HG02970 (cell line): Measurements from ENCODE around the gene GNG13.
"Not testable (repeated sequence)": the region's sequence is repeated elsewhere in the genome, so short reads cannot be mapped to it uniquely, and the experiment has no call there.

Experiments used
- ATAC-seq: cut with Tn5 transposase; IDR thresholded peaks from one replicate; pipeline ENCODE4 v1.9.1; 2021; ENCODE audit warnings: mild to moderate bottlenecking, moderate library complexity, moderate number of reproducible peaks; ENCODE audit not compliant: unreplicated experiment, low FRiP score

Gene GNG13

DNA sequence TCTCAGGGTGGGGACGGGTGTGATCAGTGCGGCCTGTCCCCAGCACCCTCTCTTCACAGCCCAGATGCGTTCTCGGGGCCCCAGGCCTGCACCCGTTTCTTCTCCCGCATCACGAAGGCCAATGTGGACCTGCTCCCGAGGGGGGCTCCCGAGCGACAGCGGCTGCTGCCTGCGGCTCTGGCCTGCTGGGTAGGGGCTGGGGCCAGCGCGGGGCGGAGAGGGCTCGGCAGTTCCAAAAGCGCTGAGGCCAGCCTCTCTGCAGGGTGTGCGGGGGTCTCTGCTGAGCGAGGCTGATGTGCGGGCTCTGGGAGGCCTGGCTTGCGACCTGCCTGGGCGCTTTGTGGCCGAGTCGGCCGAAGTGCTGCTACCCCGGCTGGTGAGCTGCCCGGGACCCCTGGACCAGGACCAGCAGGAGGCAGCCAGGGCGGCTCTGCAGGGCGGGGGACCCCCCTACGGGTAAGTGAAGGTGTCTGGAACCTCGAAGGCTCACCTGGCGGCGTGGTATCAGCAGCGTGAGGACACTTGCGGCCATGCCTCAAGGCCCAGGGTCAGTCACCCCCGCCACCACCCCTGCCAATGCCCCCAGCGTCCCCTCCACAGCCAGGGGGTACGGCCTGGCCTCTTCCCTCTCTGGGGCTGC is 35.6 kb downstream of the GNG13 start:
- no peak for ATAC-seq

DNA sequence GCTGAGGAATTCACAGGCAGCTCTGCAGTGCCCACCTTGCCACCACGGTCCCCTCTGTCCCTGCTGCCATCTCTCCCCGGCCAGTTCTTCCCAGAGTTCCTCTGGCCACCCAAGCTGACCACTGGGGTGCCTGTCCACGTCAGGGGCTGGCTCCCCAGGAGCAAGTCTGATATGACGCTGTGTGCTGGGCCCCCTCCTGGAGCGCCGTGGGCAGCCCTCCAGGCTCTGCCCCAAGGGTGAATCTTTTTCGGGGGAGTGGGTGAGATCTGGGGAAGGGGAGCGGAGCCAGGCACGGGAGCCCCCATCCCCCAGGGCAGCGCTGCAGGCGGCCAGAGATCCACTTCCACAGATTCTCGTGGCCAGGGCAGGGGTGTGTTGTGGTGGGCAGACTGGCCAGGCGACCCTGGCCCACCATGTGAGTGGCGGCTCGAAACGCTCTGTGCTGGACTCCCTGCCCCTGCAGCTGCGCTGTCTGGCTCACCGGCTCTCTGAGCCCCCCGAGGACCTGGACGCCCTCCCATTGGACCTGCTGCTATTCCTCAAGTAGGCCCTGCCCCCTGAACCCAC is 36.3 kb downstream of the GNG13 start:
- no peak for ATAC-seq

DNA sequence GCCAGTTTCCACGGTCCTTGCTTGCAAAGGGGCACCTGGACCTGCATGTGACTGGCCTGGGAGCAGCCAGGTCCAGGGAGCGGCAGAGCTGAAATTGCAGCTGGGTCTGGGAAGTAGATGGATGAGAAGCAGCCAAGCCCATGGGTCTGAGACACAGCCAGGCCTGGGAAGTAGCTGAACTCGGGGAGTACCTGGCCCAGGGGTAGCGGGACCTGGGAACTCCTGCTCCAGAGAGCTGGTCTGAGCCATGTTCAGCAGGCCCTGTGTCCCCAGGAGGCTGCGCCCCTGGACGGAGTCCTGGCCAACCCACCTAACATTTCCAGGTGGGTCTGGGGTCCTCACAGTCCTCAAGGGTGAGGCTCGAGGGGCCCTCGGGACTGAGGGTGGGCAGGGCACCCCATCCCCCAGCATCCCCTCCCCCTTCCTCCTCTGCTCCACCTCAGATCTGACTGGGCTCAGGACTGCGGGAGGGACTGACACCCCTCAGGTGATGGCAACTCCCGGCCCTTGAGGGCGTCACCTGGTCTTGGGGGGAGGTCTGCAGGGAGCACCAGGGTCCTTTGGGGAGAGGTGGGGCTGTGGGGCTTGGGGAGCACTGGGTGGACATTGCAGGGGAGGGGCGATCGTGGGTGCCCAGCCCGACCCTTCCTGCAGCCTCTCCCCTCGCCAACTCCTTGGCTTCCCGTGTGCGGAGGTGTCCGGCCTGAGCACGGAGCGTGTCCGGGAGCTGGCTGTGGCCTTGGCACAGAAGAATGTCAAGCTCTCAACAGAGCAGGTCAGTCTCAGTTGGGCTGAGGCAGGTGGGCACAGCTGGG is 37.0 kb downstream of the GNG13 start:
- ATAC-seq = no peak

DNA sequence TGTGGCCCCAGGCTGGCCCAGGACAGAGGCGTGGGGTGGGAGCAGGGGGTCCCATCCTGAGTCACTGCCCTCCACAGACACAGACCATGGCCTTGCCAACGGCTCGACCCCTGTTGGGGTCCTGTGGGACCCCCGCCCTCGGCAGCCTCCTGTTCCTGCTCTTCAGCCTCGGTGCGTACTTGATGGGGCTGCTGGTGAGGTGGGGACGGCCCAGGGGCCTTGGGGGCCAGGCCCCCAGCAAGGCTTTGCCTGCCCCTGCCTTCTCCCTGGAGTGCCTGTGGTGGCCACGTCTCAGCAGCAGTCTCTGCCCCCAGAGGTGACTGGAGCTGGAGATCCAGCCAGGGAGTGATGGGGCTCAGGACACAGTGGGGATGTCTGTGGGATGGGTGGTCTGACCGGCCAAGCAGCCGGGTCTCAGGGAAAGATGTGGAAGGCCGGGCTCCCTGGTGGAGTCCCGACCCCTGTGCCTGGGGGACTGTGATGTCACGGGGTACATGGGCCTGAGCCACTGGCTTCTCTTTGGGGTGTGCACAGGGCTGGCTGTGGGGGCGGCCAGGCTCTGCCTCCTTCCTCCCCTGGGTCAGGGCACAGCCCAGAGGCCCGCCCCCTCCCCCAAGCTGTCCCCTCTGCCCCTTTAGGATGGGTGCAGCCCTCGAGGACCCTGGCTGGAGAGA is 37.8 kb downstream of the GNG13 start:
- ATAC-seq = no peak

DNA sequence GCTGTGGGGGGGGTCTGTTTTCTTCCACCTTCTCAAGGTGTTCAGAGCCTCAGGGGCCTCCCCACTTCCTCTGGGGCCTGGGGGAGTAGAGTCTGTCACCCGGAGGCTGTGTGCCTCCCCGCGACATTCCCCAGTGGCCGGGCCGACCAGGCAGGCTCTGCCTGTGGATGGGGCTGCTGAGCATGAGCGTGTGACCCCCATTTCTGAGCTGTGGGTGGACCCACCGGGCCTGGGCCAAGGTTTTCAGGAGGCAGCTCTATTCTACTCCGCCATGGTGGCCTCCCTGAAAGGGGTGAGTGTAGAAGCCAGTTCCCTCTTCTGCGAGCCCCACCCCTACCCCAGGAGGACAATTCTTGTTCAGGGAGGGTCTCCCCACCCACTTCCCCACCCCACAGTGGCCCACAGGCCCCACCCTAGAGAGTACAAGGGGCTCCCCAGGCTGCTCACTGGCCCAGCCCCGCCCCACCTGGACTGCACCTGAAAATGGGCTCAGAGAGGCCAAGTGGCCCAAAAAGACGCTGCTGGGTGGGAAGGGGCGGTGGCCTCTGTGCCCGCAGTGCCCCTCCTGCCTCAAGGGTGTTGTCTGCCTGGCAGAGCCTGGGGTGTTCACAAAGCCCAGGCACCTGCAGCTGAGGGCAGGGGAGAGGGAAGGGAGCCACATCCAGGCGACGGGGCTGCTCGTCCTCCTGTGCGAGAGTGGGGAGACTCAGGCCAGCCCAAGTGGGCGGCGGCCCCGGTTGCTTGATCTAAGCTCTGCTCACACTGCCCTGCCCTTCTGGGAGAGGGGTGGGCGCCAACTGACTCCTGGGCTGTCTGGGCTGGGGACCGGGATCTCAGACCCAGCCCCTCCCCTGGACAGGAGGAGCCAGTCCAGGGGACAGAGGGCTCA is 38.7 kb downstream of the GNG13 start:
- no peak for ATAC-seq

DNA sequence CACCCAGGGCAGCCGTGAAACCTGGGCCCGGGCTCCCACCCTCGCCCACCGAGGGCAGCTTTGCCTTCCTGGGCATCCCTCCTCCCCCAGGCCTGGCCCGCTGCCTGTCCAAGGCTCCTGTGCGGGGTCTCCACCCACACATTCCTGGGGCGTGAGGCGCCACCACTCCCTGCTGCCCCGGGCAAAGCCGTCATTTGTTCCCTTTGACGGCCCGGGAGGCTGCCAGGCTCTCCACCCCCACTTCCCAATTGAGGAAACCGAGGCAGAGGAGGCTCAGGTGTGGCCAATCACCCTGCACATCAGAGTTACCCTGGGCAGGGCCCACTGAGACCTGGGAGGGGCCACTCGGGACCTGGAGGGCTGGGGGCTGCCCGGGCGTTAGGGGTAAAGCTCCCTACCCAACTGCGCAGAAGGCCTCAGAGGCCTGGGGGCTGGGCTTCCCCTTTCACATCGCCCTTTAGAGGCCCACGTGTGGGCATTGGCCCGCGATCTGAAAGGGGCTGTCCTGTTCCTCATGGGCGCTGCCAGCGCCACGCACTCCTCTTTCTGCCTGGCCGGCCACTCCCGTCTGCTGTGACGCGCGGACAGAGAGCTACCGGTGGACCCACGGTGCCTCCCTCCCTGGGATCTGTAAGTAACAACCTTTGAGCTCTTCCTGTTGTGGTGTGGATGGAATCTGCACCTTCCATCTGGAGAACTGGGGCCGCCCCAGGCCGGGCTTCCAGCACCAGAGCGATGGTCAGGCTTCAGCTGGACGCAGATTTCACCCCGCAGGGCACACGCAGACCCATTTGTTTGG is 39.8 kb downstream of the GNG13 start, which contains the start of gene MSLN:
Gene MSLN (plus strand): TSS at position 190 of the 799 bp plus-strand sequence. CDS start 1,947 bp downstream, outside the sequence.
- ATAC-seq = no peak

DNA sequence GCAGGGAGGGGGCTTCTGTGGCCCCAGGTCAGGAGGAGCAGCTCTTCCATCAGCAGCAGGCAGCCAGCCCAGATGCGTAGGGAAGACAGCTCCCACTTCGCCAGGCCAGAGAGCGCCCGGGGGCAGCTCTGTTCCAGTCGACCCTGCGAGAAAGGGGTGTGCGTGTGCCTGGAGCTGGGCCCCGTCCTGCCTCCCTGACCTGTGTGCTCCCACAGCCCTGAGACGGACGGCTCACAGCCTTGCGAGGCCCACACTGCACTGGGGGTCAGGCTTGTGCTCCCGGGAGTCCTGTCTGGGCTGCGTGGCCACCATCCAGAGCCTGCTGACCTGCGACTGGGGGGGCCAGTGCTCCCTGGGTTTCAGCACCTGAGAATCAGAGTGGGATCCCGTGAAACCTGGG is 40.5 kb downstream of the GNG13 start:
- no peak for ATAC-seq

DNA sequence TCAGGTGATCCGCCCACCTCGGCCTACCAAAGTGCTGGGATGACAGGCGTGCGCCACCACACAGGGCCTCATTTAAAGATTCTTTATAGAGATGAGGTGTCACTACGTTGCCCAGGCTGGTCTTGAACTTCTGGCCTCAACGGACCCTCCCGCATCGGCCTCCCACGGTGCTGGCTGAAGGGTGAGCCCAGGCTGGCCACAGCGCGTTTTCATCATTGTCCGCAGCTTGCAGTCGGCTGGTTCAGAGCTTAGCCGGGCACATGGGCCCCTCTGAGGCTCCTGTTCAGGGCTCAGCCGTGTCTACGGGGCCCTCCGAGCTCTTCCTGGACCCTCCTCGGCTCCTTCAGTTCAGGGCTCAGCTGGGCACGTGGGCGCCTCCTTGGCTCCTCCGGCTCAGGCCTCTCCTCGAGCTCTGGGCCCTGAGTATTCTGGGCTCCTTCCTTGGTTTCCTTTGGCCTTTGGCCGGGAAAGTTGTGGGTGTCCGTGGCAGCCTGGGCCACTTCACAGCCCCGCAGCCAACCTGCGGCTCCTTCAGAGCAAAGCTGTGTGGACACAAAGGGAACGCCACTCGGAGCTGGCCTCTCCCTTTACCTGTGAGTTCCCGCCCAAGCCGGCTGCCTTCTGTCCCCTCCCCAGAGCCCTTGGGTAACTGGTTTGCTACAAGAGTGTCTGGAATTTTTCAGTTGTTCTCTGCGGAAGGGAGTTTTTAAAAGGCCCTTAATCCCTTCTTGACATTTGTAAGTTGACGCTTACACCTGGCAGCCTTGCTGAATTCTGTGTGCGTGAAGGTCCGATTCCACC is 41.2 kb downstream of the GNG13 start:
- no peak for ATAC-seq

DNA sequence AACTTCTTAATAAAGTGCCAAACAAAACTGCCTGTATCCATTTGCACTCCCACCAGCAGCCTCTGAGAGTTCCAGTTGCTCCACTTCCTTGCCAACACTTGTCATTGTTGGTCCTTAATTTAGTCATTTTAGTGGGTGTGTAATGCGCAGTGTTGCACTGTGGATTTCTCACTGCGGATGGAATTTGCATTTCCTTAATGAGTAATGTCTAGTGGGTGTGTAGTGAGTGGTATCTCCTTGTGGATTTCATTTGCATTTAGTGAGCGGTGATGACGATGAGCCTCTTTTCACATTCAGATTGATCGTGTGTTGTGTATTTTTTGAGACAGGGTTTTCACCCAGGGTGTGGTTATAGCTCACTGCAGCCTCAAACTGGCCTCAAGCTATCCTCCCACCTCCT is 44.1 kb downstream of the GNG13 start:
- no peak for ATAC-seq

DNA sequence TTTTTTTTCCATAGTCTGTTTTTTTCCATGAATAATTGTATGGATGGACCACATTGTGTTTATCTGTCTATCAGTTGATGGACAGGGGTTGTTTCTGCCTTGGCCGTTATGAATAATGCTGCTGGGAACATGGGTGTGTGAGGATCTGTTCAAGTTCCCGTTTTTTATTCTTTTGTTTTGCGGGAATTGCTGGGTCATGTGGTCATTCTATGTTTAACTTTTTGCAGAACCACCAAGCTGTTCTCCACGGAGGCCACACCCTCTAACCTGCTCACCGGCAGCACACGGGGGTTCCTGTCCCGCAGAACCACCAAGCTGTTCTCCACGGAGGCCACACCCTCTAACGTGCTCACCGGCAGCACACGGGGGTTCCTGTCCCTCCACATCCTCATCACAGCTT is 45.9 kb downstream of the GNG13 start:
- ATAC-seq = no peak

DNA sequence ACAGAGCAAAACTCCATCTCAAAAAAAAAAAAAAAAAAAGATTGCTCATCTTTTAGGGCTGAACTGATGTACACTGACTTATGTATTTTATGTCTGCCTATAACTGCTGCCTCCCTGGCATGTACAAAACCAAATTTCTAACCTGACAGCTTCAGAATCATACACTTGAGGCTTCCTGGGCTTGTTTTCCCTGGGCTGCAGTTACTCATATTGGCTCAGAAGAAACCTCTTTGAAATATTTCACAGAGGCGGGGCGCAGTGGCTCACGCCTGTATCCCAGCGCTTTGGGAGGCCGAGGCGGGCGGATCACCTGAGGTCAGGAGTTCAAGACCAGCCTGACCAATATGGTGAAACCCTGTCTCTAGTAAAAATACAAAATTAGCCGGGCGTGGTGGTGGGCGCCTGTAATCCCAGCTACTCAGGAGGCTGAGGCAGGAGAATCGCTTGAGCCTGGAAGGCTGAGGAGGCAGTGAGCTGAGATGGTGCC is 46.4 kb downstream of the GNG13 start:
- ATAC-seq = not testable (repeated sequence)

DNA sequence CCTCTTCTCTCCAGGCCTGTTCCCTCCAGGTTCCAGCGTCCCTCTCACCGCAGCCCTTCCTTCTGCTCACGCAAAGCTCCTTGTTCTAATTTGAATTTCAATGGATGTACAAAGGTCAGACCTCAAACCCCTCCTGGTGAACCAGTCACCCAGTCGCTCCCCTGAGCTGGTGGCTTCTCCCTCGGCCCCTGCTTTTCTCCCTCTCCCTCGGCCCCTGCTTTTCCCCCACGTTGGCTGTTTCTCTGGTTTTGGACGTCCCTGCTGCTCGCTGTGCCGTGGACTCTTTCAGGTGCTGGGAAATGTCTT is 48.6 kb downstream of the GNG13 start:
- no peak for ATAC-seq

DNA sequence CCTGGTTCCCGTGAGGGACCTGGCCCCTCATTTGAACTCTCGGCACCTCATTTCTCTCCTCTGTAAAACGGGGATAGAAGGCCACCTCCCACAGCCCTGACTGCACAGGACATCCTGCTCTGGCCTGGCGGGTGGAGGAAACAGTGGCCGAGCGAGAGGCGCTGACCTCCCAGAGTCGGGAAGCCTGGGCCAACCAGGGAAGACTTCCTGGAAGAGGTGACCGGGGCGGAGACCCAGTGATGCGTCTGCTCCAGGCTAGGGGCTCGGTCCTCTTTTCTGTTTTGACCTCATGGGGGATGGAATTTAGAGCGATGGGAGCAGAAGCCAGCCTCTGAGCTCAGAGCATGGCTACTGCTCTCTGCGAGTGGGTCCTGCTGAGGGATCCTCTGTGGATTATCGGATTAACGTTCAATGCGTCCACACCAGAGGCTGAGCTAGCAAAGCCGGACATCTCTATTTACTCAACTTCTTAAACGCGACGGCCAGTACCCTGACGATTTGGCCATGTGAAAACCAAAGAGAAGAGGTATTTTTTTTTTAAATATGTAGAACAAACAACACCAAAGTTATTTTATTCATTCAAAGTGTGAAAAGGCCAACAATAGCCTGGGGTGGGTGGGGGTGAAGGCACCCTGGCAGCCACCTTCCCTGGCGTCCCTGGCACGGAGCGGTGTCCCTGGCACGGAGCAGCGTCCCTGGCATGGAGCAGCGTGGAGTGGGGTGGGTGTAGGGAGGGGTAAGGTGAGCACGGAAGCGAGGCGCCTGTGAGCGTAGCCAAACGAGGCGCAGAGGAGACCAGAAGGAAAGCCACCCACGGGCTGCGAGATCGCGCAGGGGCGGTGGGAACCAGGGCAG is 49.2 kb downstream of the GNG13 start:
- ATAC-seq = no peak

DNA sequence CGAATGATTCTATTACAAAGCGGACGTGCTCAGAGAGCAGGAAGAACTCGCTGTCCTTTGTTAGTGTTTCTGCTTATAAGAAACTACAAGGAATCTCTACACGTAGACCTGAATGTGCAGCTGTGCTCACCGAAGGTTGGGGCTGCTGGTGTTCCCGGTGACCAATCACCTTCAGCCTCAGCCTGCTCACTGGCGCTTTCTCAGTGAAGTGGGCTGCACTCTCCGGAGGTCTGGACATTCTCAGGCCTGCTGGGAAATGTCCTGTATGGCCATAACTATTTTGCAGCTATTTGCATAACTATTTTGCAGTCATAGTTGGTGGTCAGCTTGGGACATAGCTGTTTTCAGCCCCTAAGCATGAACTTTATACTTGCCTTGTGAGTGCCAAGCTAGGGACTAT is 50.0 kb downstream of the GNG13 start:
- no peak for ATAC-seq

DNA sequence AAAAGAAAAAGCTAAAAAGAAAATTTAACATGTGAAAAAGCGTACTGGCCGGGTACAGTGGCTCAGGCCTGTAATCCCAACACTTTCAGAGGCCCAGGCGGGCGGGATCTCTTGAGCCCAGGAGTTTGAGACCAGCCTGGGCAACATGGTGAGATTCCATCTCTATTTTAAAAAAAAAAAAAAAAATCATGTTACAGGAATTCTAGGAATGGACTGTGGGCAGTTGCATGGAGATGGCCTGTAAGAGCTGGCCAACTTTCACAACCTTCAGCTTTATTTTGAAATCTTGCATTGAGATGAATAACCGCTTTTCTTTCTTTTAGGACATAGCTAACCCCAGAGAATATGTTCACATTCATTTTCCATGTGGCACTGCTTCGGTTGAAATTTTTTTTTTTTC is 51.5 kb downstream of the GNG13 start:
- no peak for ATAC-seq
